DND-41 (cell line): Measurements from ENCODE around the gene ANKRD11.

Experiments used
- ATAC-seq: fragments of 200-7000 bp; cut with Tn5 transposase; 3 replicates; pipeline ENCODE4 v1.9.1; 2021; ENCODE audit warnings: low read depth; ENCODE audit not compliant: insufficient read depth
- DNase-seq: peaks from one replicate; pipeline ENCODE4 v3.0.0-alpha.2; 2020
- H2AFZ ChIP-seq: 2 replicates; pipeline ENCODE4 v1.6.0; 2012; ENCODE audit warnings: low read depth, low read length
- H3K27ac ChIP-seq: 2 replicates; pipeline ENCODE4 v1.5.1; 2012; ENCODE audit warnings: low read length, inconsistent platforms
- H3K27me3 ChIP-seq: fragments of 200-600 bp; sonication (generic); 2 replicates; pipeline ENCODE4 v1.6.0; 2012; ENCODE audit warnings: low read length, mild to moderate bottlenecking, inconsistent platforms; ENCODE audit not compliant: insufficient read depth, poor library complexity
- H3K36me3 ChIP-seq: 2 replicates; pipeline ENCODE4 v1.5.1; 2012; ENCODE audit warnings: low read length, inconsistent platforms; ENCODE audit not compliant: insufficient read depth
- H3K4me1 ChIP-seq: 2 replicates; pipeline ENCODE4 v1.5.1; 2012; ENCODE audit warnings: mild to moderate bottlenecking, low read length; ENCODE audit not compliant: insufficient read depth
- H3K4me2 ChIP-seq: 2 replicates; pipeline ENCODE4 v1.6.0; 2012; ENCODE audit warnings: mild to moderate bottlenecking, moderate library complexity, low read length, inconsistent platforms; ENCODE audit not compliant: insufficient read depth
- H3K4me3 ChIP-seq, 2 experiments: fragments of 200-600 bp in 1 of 2; shearing (Covaris generic) in 1 of 2; 2 replicates each; pipeline ENCODE4 v1.5.1; 2012 to 2016; ENCODE audit warnings: inconsistent platforms in 2 of 2, low read length in 2 of 2, mild to moderate bottlenecking in 2 of 2, low read depth in 1 of 2, moderate library complexity in 1 of 2
- H3K79me2 ChIP-seq: 2 replicates; pipeline ENCODE4 v1.6.0; 2012; ENCODE audit warnings: low read length, inconsistent platforms; ENCODE audit not compliant: insufficient read depth
- H3K9ac ChIP-seq: 2 replicates; pipeline ENCODE4 v1.6.0; 2012; ENCODE audit warnings: low read depth, mild to moderate bottlenecking, inconsistent platforms, low read length, moderate library complexity
- H3K9me3 ChIP-seq: 2 replicates; pipeline ENCODE4 v1.5.1; 2012; ENCODE audit warnings: low read length, moderate library complexity, mild to moderate bottlenecking, inconsistent platforms; ENCODE audit not compliant: insufficient read depth, severe bottlenecking
- H4K20me1 ChIP-seq: 2 replicates; pipeline ENCODE4 v1.6.0; 2012; ENCODE audit warnings: low read length; ENCODE audit not compliant: insufficient read depth
- CTCF ChIP-seq: IDR thresholded peaks from 2 replicates; pipeline ENCODE4 v1.5.1; 2012; ENCODE audit warnings: borderline replicate concordance, low read length, moderate library complexity, mild to moderate bottlenecking; ENCODE audit not compliant: poor library complexity, severe bottlenecking; ENCODE audit errors: extremely low read depth
- EZH2 ChIP-seq: IDR thresholded peaks from 3 replicates; pipeline ENCODE4 v1.6.1; 2012; ENCODE audit warnings: borderline replicate concordance, low read depth, mild to moderate bottlenecking, moderate library complexity, low read length, inconsistent platforms; ENCODE audit not compliant: severe bottlenecking

The ANKRD11 gene

GRCh38 chr16:89506791-89507191 is 16.4 kb upstream of the ANKRD11 start:
- peak overlapping the region; percentile 87 to 88; a peak in 3 of 4 replicates for H3K4me3 ChIP-seq
- H3K9ac ChIP-seq = peak overlapping the region; percentile 97
- H3K4me2 ChIP-seq = peak overlapping the region; percentile 98
- DNase-seq (peak; percentile 43), ATAC-seq (no peak)
- no peak for TF ChIP-seq EZH2
- no peak for TF ChIP-seq CTCF
- H3K4me1 ChIP-seq = peaks cover 39% of the 10 kb centered on the region
- peak overlapping the region; percentile 94 for H2AFZ ChIP-seq
- H3K36me3 ChIP-seq = peaks cover 16% of the 10 kb centered on the region
- peaks cover 19% of the 10 kb centered on the region for H4K20me1 ChIP-seq
- peaks cover 56% of the 10 kb centered on the region for H3K79me2 ChIP-seq
- no peaks in the 10 kb centered on the region for H3K27me3 ChIP-seq
- peak overlapping the region; percentile 87 for H3K27ac ChIP-seq
- H3K9me3 ChIP-seq = no peaks in the 10 kb centered on the region

- H3K4me2 ChIP-seq = peak overlapping the region; percentile 66
- TF ChIP-seq EZH2 (no peak), CTCF (no peak)
- H3K4me1 ChIP-seq = peaks cover 39% of the 10 kb centered on the region
- DNase-seq (no peak), ATAC-seq (no peak)
- peaks cover 9% of the 10 kb centered on the region for H3K36me3 ChIP-seq
- peak overlapping the region in 1 of 2 experiments; percentile 51; a peak in 2 of 4 replicates for H3K4me3 ChIP-seq
- H3K9ac ChIP-seq = peak overlapping the region; percentile 55
- H3K79me2 ChIP-seq = peaks cover 49% of the 10 kb centered on the region
- peak overlapping the region; percentile 85 for H3K27ac ChIP-seq
- H3K27me3 ChIP-seq = no peaks in the 10 kb centered on the region
- H4K20me1 ChIP-seq = peaks cover 19% of the 10 kb centered on the region
- peak overlapping the region; percentile 69; the same call in 1 of the 2 replicates for H2AFZ ChIP-seq
- H3K9me3 ChIP-seq = no peaks in the 10 kb centered on the region
Measured at GRCh38 chr16:89506113-89506504, 15.7 kb upstream of the ANKRD11 start.

- peak overlapping the region; percentile 55 for H3K9ac ChIP-seq
- peak; percentile 67 for ATAC-seq
Measured at GRCh38 chr16:89505204-89506112, 15.1 kb upstream of the ANKRD11 start.

More at GRCh38 chr16:89505204-89506112, 15.1 kb upstream of the ANKRD11 start:
- Histone ChIP-seq H3K4me2 (peak overlapping the region; percentile 66), H2AFZ (peak overlapping the region; percentile 69), H3K4me3 (peak overlapping the region in 1 of 2 experiments; percentile 51; a peak in 2 of 4 replicates), H3K27me3 (no peaks in the 10 kb centered on the region), H3K27ac (peak overlapping the region; percentile 85), H3K79me2 (peaks cover 43% of the 10 kb centered on the region), H3K4me1 (peaks cover 39% of the 10 kb centered on the region), H4K20me1 (peaks cover 16% of the 10 kb centered on the region), H3K9me3 (no peaks in the 10 kb centered on the region), H3K36me3 (peaks cover 2% of the 10 kb centered on the region)
- TF ChIP-seq CTCF = no peak
- TF ChIP-seq EZH2 = no peak
- DNase-seq = peak; percentile 91
